AG04449 (cell line): Measurements from ENCODE around the gene OLFM1.
"Not testable (repeated sequence)": the region's sequence is repeated elsewhere in the genome, so short reads cannot be mapped to it uniquely, and the experiment has no call there.

Experiments used
- CTCF ChIA-PET: fragments of 350-600 bp; formaldehyde crosslinking; extraction: SDS; loops from one replicate; lab custom pipeline; 2021; ENCODE audit warnings: antibody characterized with exemption; lab: Yijun Ruan, JAX
- POLR2A ChIA-PET: fragments of 400-600, 350-600 bp; formaldehyde crosslinking; extraction: SDS; loops from one replicate; lab custom pipeline; 2020; ENCODE audit warnings: antibody characterized with exemption, inconsistent platforms; lab: Yijun Ruan, JAX
- DNase-seq: peaks from one replicate; pipeline ENCODE4 v3.0.0-alpha.2; 2010; ENCODE audit warnings: low read depth, low spot score
- H3K4me3 ChIP-seq: 2 replicates; pipeline ENCODE4 v1.5.1; 2011; ENCODE audit warnings: low read depth, mild to moderate bottlenecking, control low read depth, low read length
- CTCF ChIP-seq: IDR thresholded peaks from one replicate; pipeline ENCODE4 v1.5.1; 2011; ENCODE audit warnings: mild to moderate bottlenecking, moderate library complexity, low read length, control low read depth, inconsistent platforms; ENCODE audit not compliant: insufficient read depth; ENCODE audit errors: missing control alignments

Gene OLFM1

DNA sequence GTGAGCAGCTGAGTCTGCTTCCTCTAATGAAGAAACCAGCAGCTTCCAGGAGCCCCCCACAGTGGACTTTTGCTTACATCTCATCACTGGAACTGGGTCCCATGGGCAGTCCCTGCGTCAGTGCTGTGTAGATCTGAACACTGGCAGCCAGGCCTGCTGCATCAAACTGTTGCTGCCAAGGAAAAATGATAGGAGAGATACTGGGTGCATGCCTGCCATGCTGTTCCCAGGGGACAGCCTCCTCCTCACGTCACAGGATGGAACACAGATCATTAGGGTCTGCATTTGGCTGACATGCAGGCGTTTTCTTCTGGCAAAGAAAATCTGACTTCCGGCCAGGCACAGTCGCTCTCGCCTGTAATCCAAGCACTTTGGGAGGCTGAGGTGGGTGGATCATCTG, 67.9 kb downstream of the OLFM1 start:
- H3K4me3 ChIP-seq = no peak overlapping the region
- ChIA-PET CTCF (no interaction called here), POLR2A (no interaction called here)
- no peak for DNase-seq
- no peak for TF ChIP-seq CTCF

DNA sequence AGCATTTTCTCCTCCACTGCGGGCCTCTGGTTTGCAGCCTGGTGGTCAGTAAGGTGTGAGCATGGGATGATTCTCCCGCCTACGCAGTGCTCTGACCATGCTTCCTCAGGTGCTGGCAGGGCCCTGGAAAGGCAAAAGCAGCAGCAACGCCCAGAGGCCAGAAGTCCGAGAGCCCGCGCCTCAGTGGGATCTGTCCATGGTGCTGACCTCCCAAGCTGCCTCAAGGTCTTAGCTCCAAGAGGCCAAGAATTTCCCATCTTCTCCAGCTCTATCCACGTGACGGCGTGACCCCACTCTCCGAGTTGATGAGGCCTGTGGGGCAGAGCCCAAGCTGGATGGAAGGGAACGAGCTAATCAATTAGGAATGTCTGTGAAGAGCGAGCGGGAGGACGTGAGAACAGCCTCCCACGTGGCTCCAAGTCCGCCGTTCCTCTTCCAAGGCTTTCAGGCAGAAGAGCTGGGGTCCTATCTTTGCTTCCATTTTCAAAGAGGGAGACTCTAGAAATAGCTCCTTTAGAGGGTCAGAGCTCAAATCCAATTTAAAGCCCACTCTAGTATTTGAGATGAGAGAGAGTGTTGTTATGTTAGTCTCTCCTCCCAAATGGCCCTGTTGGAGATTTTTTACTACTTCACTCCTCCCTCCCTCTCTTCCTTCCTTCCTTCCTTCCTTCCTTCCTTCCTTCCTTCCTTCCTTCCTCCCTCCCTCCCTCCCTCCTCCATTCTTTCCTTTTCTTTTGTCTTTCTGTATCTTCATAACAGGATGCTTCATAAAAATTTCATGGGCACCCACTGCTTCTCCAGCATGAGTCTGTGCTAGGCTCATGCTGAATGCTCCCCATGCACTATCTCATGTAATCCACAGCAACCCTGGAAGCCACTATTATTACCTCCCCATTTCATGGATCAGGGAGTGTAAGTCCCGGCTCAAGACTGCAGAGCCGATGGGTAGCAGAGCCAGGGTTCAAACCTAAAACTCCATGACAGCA, 69.3 kb downstream of the OLFM1 start:
- no peak for TF ChIP-seq CTCF
- DNase-seq = no peak
- CTCF ChIA-PET = interaction anchor here (1.6 kb wide), 1 partner anchor 256 kb away, joined by 3 read pairs; no protein-coding TSS in a partner anchor
- no peak overlapping the region for H3K4me3 ChIP-seq
- POLR2A ChIA-PET = no interaction called here

- no peak for TF ChIP-seq CTCF
- ChIA-PET CTCF (interaction anchor here (1.6 kb wide), 1 partner anchor 255 kb away, joined by 3 read pairs; no protein-coding TSS in a partner anchor), POLR2A (no interaction called here)
- H3K4me3 ChIP-seq = no peak overlapping the region
- no peak for DNase-seq
These were observed 70.5 kb downstream of the OLFM1 start for GRCh38 chr9:135157856-135158563.

GRCh38 chr9:135158564-135158937, 71.1 kb downstream of the OLFM1 start:
- no peak for TF ChIP-seq CTCF
- no peak for DNase-seq
- POLR2A ChIA-PET = no interaction called here
- no peak overlapping the region for H3K4me3 ChIP-seq
- CTCF ChIA-PET = no interaction called here

DNA sequence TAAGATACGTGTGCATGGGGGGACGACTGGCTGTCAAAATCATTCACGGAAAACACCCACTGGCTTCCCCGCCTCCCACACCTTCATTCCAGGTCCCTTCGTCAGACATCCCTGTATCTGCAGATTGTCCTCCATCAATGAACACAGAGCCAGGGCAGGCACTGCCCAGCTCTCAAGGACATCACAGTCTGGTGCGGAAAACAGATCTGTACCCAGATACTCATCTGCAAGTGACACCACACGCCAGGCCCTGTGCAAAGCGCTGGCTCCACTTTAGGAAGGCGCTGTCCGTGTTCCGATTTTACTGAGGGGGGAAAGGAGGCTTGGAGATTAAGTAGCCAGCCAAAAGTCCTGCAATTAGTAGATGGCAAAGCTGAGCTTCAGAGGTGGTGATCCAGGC, 72.3 kb downstream of the OLFM1 start:
- TF ChIP-seq CTCF = no peak
- no peak for DNase-seq
- no peak overlapping the region for H3K4me3 ChIP-seq
- POLR2A ChIA-PET = no interaction called here
- CTCF ChIA-PET = no interaction called here

DNA sequence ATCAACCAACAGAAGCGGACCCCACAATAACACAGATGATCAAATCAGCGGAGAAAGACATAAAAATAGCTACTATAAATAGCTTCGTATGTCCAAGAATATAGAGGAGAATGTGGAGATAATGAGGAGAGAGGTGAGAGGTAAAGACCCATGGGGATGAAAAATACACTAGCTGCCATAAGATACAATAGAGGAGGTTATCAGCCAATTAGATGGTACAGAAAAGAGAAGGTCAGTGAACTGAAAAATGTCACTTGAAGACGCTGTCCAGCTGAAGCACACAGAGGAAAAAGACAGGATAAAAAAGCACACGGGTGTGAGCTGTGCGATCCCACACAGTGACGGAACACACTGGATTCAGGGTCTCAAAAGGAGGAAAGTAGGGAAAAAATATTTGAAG, 73.4 kb downstream of the OLFM1 start:
- no peak for DNase-seq
- TF ChIP-seq CTCF = no peak
- no peak overlapping the region for H3K4me3 ChIP-seq
- ChIA-PET CTCF (no interaction called here), POLR2A (no interaction called here)

- H3K4me3 ChIP-seq, CTCF ChIA-PET: not testable (repeated sequence)
These were observed 75.1 kb downstream of the OLFM1 start for GRCh38 chr9:135162599-135162998.

More at GRCh38 chr9:135162599-135162998, 75.1 kb downstream of the OLFM1 start:
- DNase-seq, POLR2A ChIA-PET: not testable (repeated sequence)
